Measurements from ENCODE around the gene NR2F2. TPM values are rescaled to one million over a fixed set of nuclear protein-coding genes. Genes with fewer than 3 reads are reported as not detected.

The NR2F2 gene
- total RNA-seq, 6 donors from 2014 or later = 10.8 to 64.7 (median 30.1) TPM

GRCh38 chr15:96323319-96324145 is 7.0 kb upstream of the NR2F2 start:
- ATAC-seq (ENCODE audit: low FRiP score in 2 of 2) = no peak
- H3K9me3 ChIP-seq = no peaks in the 10 kb centered on the region
- H3K36me3 ChIP-seq = no peaks in the 10 kb centered on the region
- peaks cover 0 to 24% (median 2%) of the 10 kb centered on the region in 4 donors for H3K27me3 ChIP-seq
- TF ChIP-seq POLR2AphosphoS5 (IDR thresholded peaks at IDR 0.05) = no peak
- no peak for TF ChIP-seq CTCF (IDR thresholded peaks at IDR 0.05)
- no peak for TF ChIP-seq POLR2A (IDR thresholded peaks at IDR 0.05)
- TF ChIP-seq EP300 (IDR thresholded peaks at IDR 0.05) = no peak
- H3K27ac ChIP-seq = peak overlapping the region; percentile 78 to 93 (median 91)
- peak overlapping the region in 2 of 4 donors; percentile 7 to 52 for H3K4me3 ChIP-seq
- 66 to 80% methylated on average over 26 to 29 of the region's 29 CpGs for WGBS, 2 donors
- DNase-seq = peak in 1 of 2 donors; percentile 67
- peaks cover 0 to 27% (median 9%) of the 10 kb centered on the region in 4 donors for H3K4me1 ChIP-seq

DNA sequence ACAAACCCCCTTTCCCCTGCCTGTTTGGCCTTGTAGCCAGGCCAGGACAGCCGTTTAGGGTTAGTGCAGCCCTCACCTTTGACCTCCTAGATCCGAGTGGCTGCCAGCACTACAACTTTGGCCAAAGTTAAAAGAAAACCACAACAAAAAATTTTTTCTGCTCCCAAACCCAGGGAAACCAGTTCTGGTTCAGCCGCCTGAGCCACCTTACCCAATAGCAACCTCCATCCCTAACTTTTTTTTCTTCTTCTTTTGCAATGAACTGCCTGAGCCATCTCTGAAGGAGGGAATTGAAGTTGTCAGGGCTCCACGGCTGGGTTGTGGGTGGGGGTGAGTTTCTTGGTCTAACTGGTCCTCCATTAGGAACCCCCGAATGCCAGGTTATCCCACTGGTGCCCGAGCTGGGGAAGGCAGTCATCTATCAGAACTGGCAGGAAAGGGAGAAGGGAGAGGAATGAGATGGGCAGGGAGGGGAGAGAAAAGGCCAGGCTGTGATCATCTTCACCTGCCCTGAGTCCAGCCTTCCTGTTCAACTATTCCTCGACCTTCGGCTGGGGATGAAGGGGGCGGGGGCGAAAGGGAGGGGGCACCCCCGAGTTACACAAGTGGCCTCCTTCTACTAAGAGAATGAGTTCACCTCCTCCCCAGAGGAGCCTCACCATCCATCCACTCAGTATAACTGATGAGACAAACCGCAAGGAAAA is 6.2 kb upstream of the NR2F2 start:
- 38 to 46% methylated on average over 11 to 12 of the region's 12 CpGs for WGBS, 2 donors
- Histone ChIP-seq H3K36me3 (no peaks in the 10 kb centered on the region), H3K27ac (peak overlapping the region; percentile 48 to 93 (median 91)), H3K9me3 (no peaks in the 10 kb centered on the region), H3K4me1 (peaks cover 0 to 27% (median 9%) of the 10 kb centered on the region in 4 donors), H3K27me3 (peaks cover 0 to 22% (median 2%) of the 10 kb centered on the region in 4 donors), H3K4me3 (peak overlapping the region in 2 of 4 donors; percentile 53 to 55)
- no peak for DNase-seq
- ATAC-seq (ENCODE audit: low FRiP score in 2 of 2) = no peak
- TF ChIP-seq EP300 (IDR thresholded peaks at IDR 0.05) (no peak), CTCF (IDR thresholded peaks at IDR 0.05) (no peak), POLR2AphosphoS5 (IDR thresholded peaks at IDR 0.05) (no peak), POLR2A (IDR thresholded peaks at IDR 0.05) (no peak)

GRCh38 chr15:96324940-96325540 is 5.5 kb upstream of the NR2F2 start:
- Histone ChIP-seq H3K27me3 (peaks cover 0 to 22% (median 4%) of the 10 kb centered on the region in 4 donors), H3K4me3 (peak overlapping the region in 3 of 4 donors; percentile 42 to 55 (median 53)), H3K27ac (peak overlapping the region; percentile 48 to 93 (median 91)), H3K36me3 (no peaks in the 10 kb centered on the region), H3K4me1 (peaks cover 5 to 27% (median 11%) of the 10 kb centered on the region in 4 donors), H3K9me3 (no peaks in the 10 kb centered on the region)
- DNase-seq = no peak
- ATAC-seq (ENCODE audit: low FRiP score in 2 of 2) = no peak
- 29 to 37% methylated on average over 6 of the region's 6 CpGs for WGBS, 2 donors
- TF ChIP-seq POLR2AphosphoS5 (IDR thresholded peaks at IDR 0.05) = no peak
- no peak for TF ChIP-seq POLR2A (IDR thresholded peaks at IDR 0.05)
- TF ChIP-seq CTCF (IDR thresholded peaks at IDR 0.05) = no peak
- no peak for TF ChIP-seq EP300 (IDR thresholded peaks at IDR 0.05)

DNA sequence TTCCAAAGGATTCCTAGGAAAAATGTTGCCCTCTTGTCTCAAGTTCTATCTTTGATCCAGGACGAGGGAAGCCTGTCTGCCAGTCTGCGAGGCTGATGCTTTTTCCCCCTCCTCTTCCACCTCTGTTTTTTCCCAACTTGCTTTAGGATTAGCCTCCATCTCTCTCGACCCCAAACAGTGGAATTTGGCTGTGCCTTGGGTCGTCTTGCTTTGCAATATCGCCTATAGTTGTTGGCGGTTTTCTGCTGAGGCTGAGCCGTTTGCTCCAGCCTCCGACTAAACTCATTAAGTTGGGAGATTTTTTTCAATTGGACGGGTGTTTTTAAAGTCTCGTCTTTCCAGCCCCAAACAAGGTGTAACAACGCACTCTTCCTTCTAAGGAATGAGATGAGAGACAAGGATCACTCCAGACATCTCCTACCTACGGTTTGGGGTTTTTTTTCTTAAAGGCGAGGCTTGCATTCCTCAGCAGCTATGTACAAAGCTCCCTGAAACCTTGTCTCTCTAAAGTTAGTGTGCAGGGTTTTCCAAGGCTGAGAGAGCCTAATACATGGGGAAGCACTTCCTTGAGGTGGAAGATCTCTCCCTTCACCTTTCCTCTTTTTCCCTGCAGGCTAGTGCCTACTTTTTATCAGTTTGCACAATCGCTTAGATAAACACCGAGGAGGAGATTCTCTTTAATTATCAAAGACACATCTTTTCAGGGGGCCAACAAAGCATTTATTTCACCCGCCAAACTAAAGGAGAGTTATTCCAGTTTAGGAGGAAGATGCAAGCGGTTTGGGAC is 4.8 kb upstream of the NR2F2 start:
- DNase-seq = no peak
- Histone ChIP-seq H3K27me3 (peaks cover 0 to 22% (median 4%) of the 10 kb centered on the region in 4 donors), H3K9me3 (no peaks in the 10 kb centered on the region), H3K4me3 (peak overlapping the region in 3 of 4 donors; percentile 42 to 55 (median 53)), H3K36me3 (no peaks in the 10 kb centered on the region), H3K27ac (peak overlapping the region; percentile 48 to 93 (median 91)), H3K4me1 (peaks cover 5 to 27% (median 11%) of the 10 kb centered on the region in 4 donors)
- TF ChIP-seq EP300 (IDR thresholded peaks at IDR 0.05) (no peak), CTCF (IDR thresholded peaks at IDR 0.05) (no peak), POLR2AphosphoS5 (IDR thresholded peaks at IDR 0.05) (no peak), POLR2A (IDR thresholded peaks at IDR 0.05) (no peak)
- WGBS, 2 donors = 33 to 41% methylated on average over 17 of the region's 17 CpGs
- no peak for ATAC-seq (ENCODE audit: low FRiP score in 2 of 2)
